Measurements from ENCODE around the gene MCF2L2.
"Not testable (repeated sequence)": the region's sequence is repeated elsewhere in the genome, so short reads cannot be mapped to it uniquely, and the experiment has no call there.

Gene MCF2L2

GRCh38 chr3:183261151-183261724, 167.2 kb downstream of the MCF2L2 start:
- DNase-seq: no peak

- peak; percentile 44 for DNase-seq
Observed at GRCh38 chr3:183260167-183260904, 168.1 kb downstream of the MCF2L2 start.

- no peak for DNase-seq
Observed at GRCh38 chr3:183259621-183260020, 168.8 kb downstream of the MCF2L2 start.

GRCh38 chr3:183259087-183259486, 169.3 kb downstream of the MCF2L2 start:
- no peak for DNase-seq

- DNase-seq: no peak
Observed at GRCh38 chr3:183255348-183255730, 173.1 kb downstream of the MCF2L2 start.

GRCh38 chr3:183254487-183255347, 173.7 kb downstream of the MCF2L2 start:
- DNase-seq: no peak

- peak; percentile 38 for DNase-seq
Observed at GRCh38 chr3:183253528-183254486, 174.6 kb downstream of the MCF2L2 start.

- DNase-seq: no peak
Observed at GRCh38 chr3:183252973-183253527, 175.4 kb downstream of the MCF2L2 start, which contains the start of gene B3GNT5. Gene B3GNT5 (plus strand): TSS chr3:183253253. CDS start chr3:183269799, 16,546 bp downstream.

- no peak for DNase-seq
Observed at GRCh38 chr3:183252118-183252782, 176.2 kb downstream of the MCF2L2 start.

- no peak for DNase-seq
Observed at GRCh38 chr3:183249006-183249718, 179.3 kb downstream of the MCF2L2 start.

GRCh38 chr3:183247011-183247589, 181.3 kb downstream of the MCF2L2 start:
- DNase-seq: no peak

- no peak for DNase-seq
Observed at GRCh38 chr3:183244981-183245476, 183.4 kb downstream of the MCF2L2 start.

GRCh38 chr3:183244219-183244618, 184.2 kb downstream of the MCF2L2 start:
- peak; percentile 64 for DNase-seq

- DNase-seq: no peak
Observed at GRCh38 chr3:183242431-183242830, 186.0 kb downstream of the MCF2L2 start.

- no peak for DNase-seq
Observed at GRCh38 chr3:183239046-183239445, 189.4 kb downstream of the MCF2L2 start.

- no peak for DNase-seq
Observed at GRCh38 chr3:183233966-183234365, 194.5 kb downstream of the MCF2L2 start.

GRCh38 chr3:183230826-183231225, 197.6 kb downstream of the MCF2L2 start:
- DNase-seq: no peak

GRCh38 chr3:183230251-183230650, 198.2 kb downstream of the MCF2L2 start:
- not testable (repeated sequence) for DNase-seq

GRCh38 chr3:183229178-183229577, 199.2 kb downstream of the MCF2L2 start:
- no peak for DNase-seq

GRCh38 chr3:183227586-183227985, 200.8 kb downstream of the MCF2L2 start:
- no peak for DNase-seq

All from CD4-positive, alpha-beta T cell treated with Interleukin-15 for 1 hour (primary cell).